ENCODE measurements around the gene SNX24.
A peak's percentile ranks its signal among the peaks of the same experiment; 100 is the strongest.

SNX24 gene, protein sequence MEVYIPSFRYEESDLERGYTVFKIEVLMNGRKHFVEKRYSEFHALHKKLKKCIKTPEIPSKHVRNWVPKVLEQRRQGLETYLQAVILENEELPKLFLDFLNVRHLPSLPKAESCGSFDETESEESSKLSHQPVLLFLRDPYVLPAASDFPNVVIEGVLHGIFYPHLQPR

GRCh38 chr5:122845229-122846050, at the start of gene SNX24:
SNX24 (plus strand) TSS chr5:122845613; CDS start chr5:122845634, 21 bp downstream.
- DNase-seq (ENCODE audit: low spot score): peak; percentile 81
- peak within 1 kb of the TSS; percentile 95 for H3K27ac ChIP-seq
- TF ChIP-seq, protein P1, sequence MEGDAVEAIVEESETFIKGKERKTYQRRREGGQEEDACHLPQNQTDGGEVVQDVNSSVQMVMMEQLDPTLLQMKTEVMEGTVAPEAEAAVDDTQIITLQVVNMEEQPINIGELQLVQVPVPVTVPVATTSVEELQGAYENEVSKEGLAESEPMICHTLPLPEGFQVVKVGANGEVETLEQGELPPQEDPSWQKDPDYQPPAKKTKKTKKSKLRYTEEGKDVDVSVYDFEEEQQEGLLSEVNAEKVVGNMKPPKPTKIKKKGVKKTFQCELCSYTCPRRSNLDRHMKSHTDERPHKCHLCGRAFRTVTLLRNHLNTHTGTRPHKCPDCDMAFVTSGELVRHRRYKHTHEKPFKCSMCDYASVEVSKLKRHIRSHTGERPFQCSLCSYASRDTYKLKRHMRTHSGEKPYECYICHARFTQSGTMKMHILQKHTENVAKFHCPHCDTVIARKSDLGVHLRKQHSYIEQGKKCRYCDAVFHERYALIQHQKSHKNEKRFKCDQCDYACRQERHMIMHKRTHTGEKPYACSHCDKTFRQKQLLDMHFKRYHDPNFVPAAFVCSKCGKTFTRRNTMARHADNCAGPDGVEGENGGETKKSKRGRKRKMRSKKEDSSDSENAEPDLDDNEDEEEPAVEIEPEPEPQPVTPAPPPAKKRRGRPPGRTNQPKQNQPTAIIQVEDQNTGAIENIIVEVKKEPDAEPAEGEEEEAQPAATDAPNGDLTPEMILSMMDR (conservative IDR thresholded peaks at IDR 0.05; ENCODE audit: low read depth): 0 out of 2 replicates have a peak, but pooled peaks have one; percentile 6
- ChIA-PET POLR2A (ENCODE audit: low non-redundant PET) (no interaction called here), CTCF (interaction anchor here (0.6 to 2.4 kb wide), 4 partner anchors 70 to 311 kb away, joined by 3 to 5 read pairs (median 3); partner anchors contain the start of gene SNX2)

DNA sequence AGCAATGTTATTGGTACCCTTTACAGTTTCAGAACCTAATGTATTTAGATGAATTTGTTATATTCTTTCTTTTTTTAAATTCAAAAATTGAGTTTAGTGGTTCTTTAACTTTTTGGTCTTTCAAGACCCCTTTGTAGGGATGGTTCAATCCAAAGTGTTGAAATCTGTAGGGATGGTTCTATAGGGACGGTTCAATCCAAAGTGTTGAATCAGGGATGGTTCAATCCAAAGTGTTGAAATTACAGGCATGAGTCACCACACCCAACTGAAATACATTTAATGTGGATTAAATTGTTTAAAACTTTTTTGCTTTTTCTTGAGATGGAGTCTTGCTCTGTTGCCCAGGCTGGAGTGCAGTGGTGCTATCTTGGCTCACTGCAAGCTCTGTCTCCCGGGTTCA, 39.9 kb upstream of the SNX24 start:
- DNase-seq (ENCODE audit: low spot score): peak; percentile 55
- CTCF ChIA-PET: interaction anchor here (0.7 kb wide), 1 partner anchor 17 kb away, joined by 3 read pairs; no protein-coding TSS in a partner anchor
- POLR2A ChIA-PET (ENCODE audit: low non-redundant PET): no interaction called here
- no peak overlapping the region for H3K27ac ChIP-seq
- TF ChIP-seq, protein P1 (conservative IDR thresholded peaks at IDR 0.05; ENCODE audit: low read depth): no peak

DNA sequence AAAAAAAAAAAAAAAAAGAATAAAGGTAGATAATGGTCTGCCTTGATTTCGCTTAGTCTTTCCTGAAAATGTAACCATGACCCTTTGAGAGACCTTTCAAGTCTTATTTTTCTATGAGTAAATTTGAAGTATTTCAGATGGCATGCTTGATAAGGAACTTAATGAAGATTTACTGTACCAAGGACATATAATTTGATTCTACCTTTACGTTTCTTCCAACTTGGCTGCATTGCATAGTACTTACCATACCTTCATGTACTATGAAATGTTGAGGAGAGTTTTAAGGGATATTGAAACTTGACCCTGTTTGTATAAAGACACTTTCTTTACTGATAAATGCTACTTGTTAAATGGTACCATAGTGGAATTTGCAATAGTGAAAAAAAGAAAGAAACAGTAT, 35.0 kb upstream of the SNX24 start:
- no peak overlapping the region for H3K27ac ChIP-seq
- no peak for DNase-seq (ENCODE audit: low spot score)
- TF ChIP-seq, protein P1 (conservative IDR thresholded peaks at IDR 0.05; ENCODE audit: low read depth): no peak
- ChIA-PET POLR2A (ENCODE audit: low non-redundant PET) (no interaction called here), CTCF (no interaction called here)

DNA sequence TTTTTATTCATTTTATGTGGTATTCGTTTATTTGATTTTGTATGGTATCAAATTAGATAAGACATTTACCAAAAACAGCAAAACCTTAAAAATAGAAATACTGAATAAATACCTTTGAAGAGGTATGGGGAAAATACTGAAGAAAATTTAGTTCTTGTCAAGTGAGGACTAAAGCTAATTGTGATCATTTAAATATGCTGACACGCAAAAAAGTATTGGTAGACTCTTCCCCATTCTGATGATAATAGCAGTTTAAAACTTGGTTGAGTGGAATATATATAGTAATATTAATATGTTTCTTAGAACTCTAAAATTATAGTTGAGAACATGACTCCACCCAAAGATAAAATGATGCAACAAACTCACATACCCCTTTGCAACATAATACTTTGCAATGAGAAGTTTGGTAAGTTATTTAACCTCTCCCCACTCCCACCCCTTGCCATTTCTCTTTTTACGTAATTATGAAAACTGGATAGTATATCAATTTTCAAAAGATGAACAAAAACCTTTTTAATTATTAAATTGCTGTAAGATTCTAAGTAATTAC, 30.1 kb upstream of the SNX24 start:
- no peak for DNase-seq (ENCODE audit: low spot score)
- ChIA-PET CTCF (no interaction called here), POLR2A (ENCODE audit: low non-redundant PET) (no interaction called here)
- TF ChIP-seq, protein P1 (conservative IDR thresholded peaks at IDR 0.05; ENCODE audit: low read depth): no peak
- no peak overlapping the region for H3K27ac ChIP-seq

GRCh38 chr5:122816756-122817155, 28.7 kb upstream of the SNX24 start:
- H3K27ac ChIP-seq: no peak overlapping the region
- POLR2A ChIA-PET (ENCODE audit: low non-redundant PET): no interaction called here
- TF ChIP-seq, protein P1 (conservative IDR thresholded peaks at IDR 0.05; ENCODE audit: low read depth): no peak
- DNase-seq (ENCODE audit: low spot score): no peak
- CTCF ChIA-PET: interaction anchor here (0.7 kb wide), 1 partner anchor 54 kb away, joined by 3 read pairs; no protein-coding TSS in a partner anchor

DNA sequence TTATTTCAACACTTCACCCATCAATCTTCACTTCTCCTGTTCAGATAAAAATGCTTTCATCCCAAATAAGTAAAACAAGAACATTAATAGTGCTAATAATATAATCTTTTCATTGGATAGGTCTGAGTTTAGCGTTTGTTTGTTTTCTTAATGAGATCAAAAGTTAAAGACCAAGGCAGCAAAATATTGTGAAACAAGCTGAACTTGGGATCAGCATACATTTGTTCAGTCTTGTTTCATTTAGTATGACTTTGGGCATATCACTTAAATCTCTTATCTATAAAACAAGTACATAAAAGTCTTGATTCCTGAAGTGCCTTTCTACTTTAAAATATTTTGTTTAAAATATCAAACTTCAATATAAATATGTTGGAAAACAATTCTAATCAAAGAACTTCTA, 13.4 kb upstream of the SNX24 start:
- ChIA-PET CTCF (no interaction called here), POLR2A (ENCODE audit: low non-redundant PET) (no interaction called here)
- TF ChIP-seq, protein P1 (conservative IDR thresholded peaks at IDR 0.05; ENCODE audit: low read depth): no peak
- no peak for DNase-seq (ENCODE audit: low spot score)
- no peak overlapping the region for H3K27ac ChIP-seq
